ENCODE results near the gene B4GALT3. TPM values are rescaled to one million over a fixed set of nuclear protein-coding genes. Genes with fewer than 3 reads are reported as not detected.

The B4GALT3 gene
- total and polyA plus RNA-seq, 11 donors, result 13.4 to 40.8 (median 22.4) TPM

DNA sequence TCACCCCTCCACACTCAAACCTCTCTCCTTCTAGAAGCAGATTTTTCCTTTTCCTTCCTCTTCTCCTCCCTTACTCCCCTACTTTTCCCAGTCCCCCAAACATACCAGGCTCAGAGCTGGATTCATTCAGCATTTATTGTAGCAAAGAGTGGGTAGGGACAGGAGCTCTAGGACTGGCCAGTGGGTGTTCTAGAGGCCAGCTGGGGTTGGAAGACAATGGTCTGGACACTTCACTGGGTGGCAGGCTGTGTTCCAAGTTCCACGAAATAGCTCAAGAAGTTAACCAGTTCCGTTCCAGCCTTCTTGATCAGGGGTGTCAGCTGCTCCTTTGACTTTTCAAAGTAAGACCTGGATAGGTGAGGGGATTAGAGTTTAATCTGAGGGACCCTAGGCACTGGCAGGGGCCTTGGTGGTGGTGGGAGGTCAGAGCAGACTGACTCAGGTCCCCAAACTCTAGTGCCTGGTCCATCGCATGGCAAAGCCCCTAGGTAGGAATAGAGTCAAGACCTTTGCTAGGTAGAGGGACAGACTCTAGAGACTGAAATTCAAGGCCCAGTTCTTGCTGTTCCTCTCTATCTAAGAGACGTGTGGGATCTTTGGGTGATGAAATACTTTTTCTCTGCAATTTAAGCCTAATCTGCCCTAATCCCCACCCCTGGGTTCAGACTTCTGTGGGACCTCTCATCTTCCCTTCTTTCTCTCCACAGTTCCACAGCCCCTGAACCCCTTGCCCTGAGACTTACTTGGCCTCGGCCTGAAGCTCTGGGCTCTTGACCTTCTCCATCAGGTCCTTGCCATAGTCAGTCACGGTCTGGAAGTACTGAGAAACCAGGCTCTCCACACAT is 45.1 kb upstream of the B4GALT3 start:
- H3K9me3 ChIP-seq, result no peaks in the 10 kb centered on the region
- intact Hi-C loops (cut with DNase I), result loop anchor here in 1 of 10 donors (10.0 kb wide), 1 partner anchor 92 kb away; the partner anchor contains the start of gene SDHC
- H3K27ac ChIP-seq, result no peak overlapping the region
- H3K36me3 ChIP-seq, result peaks cover 0 to 22% (median 0%) of the 10 kb centered on the region in 9 donors
- no peak for ATAC-seq
- DNase-seq, result no peak
- TF ChIP-seq, protein P1, sequence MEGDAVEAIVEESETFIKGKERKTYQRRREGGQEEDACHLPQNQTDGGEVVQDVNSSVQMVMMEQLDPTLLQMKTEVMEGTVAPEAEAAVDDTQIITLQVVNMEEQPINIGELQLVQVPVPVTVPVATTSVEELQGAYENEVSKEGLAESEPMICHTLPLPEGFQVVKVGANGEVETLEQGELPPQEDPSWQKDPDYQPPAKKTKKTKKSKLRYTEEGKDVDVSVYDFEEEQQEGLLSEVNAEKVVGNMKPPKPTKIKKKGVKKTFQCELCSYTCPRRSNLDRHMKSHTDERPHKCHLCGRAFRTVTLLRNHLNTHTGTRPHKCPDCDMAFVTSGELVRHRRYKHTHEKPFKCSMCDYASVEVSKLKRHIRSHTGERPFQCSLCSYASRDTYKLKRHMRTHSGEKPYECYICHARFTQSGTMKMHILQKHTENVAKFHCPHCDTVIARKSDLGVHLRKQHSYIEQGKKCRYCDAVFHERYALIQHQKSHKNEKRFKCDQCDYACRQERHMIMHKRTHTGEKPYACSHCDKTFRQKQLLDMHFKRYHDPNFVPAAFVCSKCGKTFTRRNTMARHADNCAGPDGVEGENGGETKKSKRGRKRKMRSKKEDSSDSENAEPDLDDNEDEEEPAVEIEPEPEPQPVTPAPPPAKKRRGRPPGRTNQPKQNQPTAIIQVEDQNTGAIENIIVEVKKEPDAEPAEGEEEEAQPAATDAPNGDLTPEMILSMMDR (IDR thresholded peaks at IDR 0.05), result no peak
- TF ChIP-seq POLR2A (IDR thresholded peaks at IDR 0.05), result no peak
- 73 to 82% (median 75%) methylated on average over 6 of the region's 6 CpGs for WGBS, 4 donors
- no peaks in the 10 kb centered on the region for H3K27me3 ChIP-seq
- H3K4me1 ChIP-seq, result peaks cover 0 to 32% (median 14%) of the 10 kb centered on the region in 12 donors
- H3K4me3 ChIP-seq, result no peak overlapping the region

DNA sequence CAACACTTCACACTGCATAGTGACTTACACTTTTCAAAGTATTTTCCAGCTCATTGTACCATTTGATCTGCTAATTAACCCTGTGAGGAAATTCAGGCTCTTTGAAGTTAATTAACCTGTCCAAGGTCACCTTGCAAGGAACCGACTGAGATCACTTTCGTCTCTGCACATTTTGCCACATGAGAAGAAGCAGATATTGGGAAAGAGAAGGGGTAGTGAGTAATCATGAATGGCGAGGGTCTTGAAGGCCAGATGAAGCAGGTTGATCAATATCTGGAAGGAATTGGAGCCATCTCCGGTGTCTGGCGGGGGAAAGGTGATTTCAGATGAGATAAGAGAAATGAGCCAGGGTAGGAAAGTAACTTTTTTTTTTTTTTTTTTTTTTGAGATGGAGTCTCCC is 42.7 kb upstream of the B4GALT3 start:
- intact Hi-C loops (cut with DNase I), result loop anchor here in 1 of 10 donors (10.0 kb wide), 1 partner anchor 95 kb away; the partner anchor contains the start of gene SDHC
- 83 to 92% (median 87%) methylated on average over 5 of the region's 5 CpGs for WGBS, 4 donors
- H3K27me3 ChIP-seq, result no peaks in the 10 kb centered on the region

DNA sequence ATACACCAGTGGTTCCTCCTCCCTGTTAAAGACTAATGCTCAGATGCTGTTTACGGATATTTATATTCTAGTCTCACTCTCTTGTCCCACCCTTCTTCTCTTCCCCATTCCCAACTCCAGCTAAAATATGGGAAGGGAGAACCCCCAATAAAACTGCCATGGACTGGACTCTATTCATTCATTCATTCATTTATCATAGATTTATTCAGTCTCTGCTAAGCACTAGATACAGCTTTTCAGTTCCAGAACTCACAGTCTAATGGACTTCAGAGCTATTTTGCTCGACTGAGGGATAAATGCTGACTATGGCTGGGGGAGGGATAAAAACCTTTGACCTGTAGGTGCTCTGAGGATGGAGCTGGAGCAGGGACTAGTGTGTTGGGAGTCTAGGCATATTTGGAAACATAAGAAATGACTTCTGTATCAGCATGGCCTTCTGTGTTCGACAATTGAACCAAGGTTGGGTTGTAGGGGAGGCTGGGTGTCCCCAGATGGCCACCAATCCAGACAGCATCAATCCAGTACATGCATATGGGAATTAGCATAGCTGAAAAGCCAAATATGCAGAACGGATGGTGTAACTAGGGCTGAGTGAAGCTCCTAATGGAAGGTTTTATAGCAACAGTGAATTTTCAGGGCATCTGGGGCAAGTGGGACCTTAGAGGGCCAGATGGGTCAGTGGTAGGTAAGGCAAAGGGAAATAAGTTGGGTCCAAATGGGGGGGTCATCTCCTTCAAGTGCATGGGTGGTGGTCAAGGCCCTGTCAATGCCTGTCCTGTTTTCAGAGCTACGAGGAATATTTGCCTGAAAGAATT is 42.0 kb upstream of the B4GALT3 start:
- no peaks in the 10 kb centered on the region for H3K9me3 ChIP-seq
- no peak for TF ChIP-seq POLR2A (IDR thresholded peaks at IDR 0.05)
- TF ChIP-seq, protein P1 (IDR thresholded peaks at IDR 0.05), result no peak
- ATAC-seq, result no peak
- H3K27ac ChIP-seq, result no peak overlapping the region
- no peaks in the 10 kb centered on the region for H3K27me3 ChIP-seq
- no peak for DNase-seq
- peaks cover 0 to 28% (median 7%) of the 10 kb centered on the region in 9 donors for H3K36me3 ChIP-seq
- peaks cover 0 to 23% (median 0%) of the 10 kb centered on the region in 12 donors for H3K4me1 ChIP-seq
- intact Hi-C loops (cut with DNase I), result no loop called here
- no peak overlapping the region for H3K4me3 ChIP-seq
- 92 to 95% (median 93%) methylated on average over 5 of the region's 5 CpGs for WGBS, 4 donors

More for the DNA sequence above, 42.7 kb upstream of the B4GALT3 start:
- no peak for ATAC-seq
- Histone ChIP-seq H3K27ac (no peak overlapping the region), H3K4me3 (no peak overlapping the region), H3K36me3 (peaks cover 0 to 22% (median under 1%) of the 10 kb centered on the region in 9 donors), H3K9me3 (no peaks in the 10 kb centered on the region), H3K4me1 (peaks cover 0 to 24% (median 1%) of the 10 kb centered on the region in 12 donors)
- TF ChIP-seq, protein P1 (IDR thresholded peaks at IDR 0.05), result no peak
- no peak for TF ChIP-seq POLR2A (IDR thresholded peaks at IDR 0.05)
- no peak for DNase-seq

Measured in heart left ventricle (tissue), 16 donors.